Ishikawa (cell line): Measurements from ENCODE around the gene GNG12.

Experiments used
- CEBPB ChIP-seq: IDR thresholded peaks from 2 replicates; pipeline ENCODE4 v1.6.1; 2012
- FOXM1 ChIP-seq: IDR thresholded peaks from 2 replicates; pipeline ENCODE4 v1.6.1; 2012; ENCODE audit warnings: low read depth, borderline replicate concordance
- NFIC ChIP-seq: IDR thresholded peaks from 2 replicates; pipeline ENCODE4 v1.6.1; 2012
- RAD21 ChIP-seq: IDR thresholded peaks from 2 replicates; pipeline ENCODE4 v1.6.1; 2012; ENCODE audit warnings: low read depth
- TCF12 ChIP-seq: IDR thresholded peaks from 2 replicates; pipeline ENCODE4 v1.6.1; 2012; ENCODE audit warnings: low read depth
- YY1 ChIP-seq: IDR thresholded peaks from 2 replicates; pipeline ENCODE4 v1.6.1; 2012; ENCODE audit warnings: low read depth
- ZBTB7A ChIP-seq: IDR thresholded peaks from 2 replicates; pipeline ENCODE4 v1.6.1; 2012; ENCODE audit warnings: low read depth

- TF ChIP-seq YY1 (no peak), NFIC (no peak), RAD21 (no peak), ZBTB7A (no peak), TCF12 (no peak), CEBPB (no peak), FOXM1 (no peak)
These were observed 46.9 kb upstream of the GNG12 start for GRCh38 chr1:67880056-67880601.
